ENCODE data around the gene ITPK1.

DNA sequence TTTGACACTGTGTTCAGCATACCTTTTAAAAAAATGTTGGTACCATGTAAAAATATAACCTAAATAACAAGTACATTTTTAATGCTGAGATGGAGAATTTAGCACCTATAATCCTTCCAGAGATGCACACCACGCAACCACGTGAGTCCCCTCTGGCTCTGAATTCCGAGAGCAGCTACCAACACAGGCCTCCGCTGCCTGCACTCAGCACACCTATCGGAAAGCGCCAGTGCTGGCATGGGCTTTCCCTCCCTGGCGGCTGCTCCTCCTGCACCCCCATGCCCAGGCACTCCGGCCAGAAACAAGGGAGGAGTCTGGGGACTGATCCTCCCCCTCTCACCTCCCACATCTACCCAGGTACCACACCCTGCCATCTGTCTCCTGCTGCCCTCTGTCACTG lies 47.0 kb downstream of the ITPK1 start:
- TF ChIP-seq, protein P1, sequence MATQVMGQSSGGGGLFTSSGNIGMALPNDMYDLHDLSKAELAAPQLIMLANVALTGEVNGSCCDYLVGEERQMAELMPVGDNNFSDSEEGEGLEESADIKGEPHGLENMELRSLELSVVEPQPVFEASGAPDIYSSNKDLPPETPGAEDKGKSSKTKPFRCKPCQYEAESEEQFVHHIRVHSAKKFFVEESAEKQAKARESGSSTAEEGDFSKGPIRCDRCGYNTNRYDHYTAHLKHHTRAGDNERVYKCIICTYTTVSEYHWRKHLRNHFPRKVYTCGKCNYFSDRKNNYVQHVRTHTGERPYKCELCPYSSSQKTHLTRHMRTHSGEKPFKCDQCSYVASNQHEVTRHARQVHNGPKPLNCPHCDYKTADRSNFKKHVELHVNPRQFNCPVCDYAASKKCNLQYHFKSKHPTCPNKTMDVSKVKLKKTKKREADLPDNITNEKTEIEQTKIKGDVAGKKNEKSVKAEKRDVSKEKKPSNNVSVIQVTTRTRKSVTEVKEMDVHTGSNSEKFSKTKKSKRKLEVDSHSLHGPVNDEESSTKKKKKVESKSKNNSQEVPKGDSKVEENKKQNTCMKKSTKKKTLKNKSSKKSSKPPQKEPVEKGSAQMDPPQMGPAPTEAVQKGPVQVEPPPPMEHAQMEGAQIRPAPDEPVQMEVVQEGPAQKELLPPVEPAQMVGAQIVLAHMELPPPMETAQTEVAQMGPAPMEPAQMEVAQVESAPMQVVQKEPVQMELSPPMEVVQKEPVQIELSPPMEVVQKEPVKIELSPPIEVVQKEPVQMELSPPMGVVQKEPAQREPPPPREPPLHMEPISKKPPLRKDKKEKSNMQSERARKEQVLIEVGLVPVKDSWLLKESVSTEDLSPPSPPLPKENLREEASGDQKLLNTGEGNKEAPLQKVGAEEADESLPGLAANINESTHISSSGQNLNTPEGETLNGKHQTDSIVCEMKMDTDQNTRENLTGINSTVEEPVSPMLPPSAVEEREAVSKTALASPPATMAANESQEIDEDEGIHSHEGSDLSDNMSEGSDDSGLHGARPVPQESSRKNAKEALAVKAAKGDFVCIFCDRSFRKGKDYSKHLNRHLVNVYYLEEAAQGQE (IDR thresholded peaks at IDR 0.05), result no peak
- TF ChIP-seq NPAS2 (CRISPR knock-in tag; IDR thresholded peaks at IDR 0.05; ENCODE audit: borderline replicate concordance) (no peak), RNF2 (IDR thresholded peaks at IDR 0.05; ENCODE audit: borderline replicate concordance, low read depth) (no peak), POLR2A (IDR thresholded peaks at IDR 0.05; ENCODE audit: low read length) (no peak), JUNB (IDR thresholded peaks at IDR 0.05) (no peak)
- TF ChIP-seq, protein P2, sequence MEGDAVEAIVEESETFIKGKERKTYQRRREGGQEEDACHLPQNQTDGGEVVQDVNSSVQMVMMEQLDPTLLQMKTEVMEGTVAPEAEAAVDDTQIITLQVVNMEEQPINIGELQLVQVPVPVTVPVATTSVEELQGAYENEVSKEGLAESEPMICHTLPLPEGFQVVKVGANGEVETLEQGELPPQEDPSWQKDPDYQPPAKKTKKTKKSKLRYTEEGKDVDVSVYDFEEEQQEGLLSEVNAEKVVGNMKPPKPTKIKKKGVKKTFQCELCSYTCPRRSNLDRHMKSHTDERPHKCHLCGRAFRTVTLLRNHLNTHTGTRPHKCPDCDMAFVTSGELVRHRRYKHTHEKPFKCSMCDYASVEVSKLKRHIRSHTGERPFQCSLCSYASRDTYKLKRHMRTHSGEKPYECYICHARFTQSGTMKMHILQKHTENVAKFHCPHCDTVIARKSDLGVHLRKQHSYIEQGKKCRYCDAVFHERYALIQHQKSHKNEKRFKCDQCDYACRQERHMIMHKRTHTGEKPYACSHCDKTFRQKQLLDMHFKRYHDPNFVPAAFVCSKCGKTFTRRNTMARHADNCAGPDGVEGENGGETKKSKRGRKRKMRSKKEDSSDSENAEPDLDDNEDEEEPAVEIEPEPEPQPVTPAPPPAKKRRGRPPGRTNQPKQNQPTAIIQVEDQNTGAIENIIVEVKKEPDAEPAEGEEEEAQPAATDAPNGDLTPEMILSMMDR (IDR thresholded peaks at IDR 0.05), result no peak
